Type B pancreatic cell (in vitro differentiated cells): ENCODE data around the gene BATF. TPM values are rescaled to one million over a fixed set of nuclear protein-coding genes. Genes with fewer than 3 reads are reported as not detected.
A peak's percentile ranks its signal among the peaks of the same experiment; 100 is the strongest.

Experiments
- DNase-seq: peaks from one replicate; pipeline ENCODE4 v3.0.0; 2021; ENCODE audit warnings: mixed read lengths; ENCODE audit not compliant: unreplicated experiment; ENCODE audit errors: extremely low spot score
- H3K27ac Mint-ChIP-seq: 2 replicates; pipeline ENCODE4 v1.8.0; 2021; ENCODE audit warnings: mild to moderate bottlenecking, mixed read lengths
- H3K27me3 Mint-ChIP-seq: 2 replicates; pipeline ENCODE4 v1.8.0; 2021; ENCODE audit warnings: mixed read lengths
- H3K36me3 Mint-ChIP-seq: 2 replicates; pipeline ENCODE4 v1.8.0; 2021; ENCODE audit warnings: mixed read lengths
- H3K4me1 Mint-ChIP-seq: one replicate; pipeline ENCODE4 v1.8.0; 2021; ENCODE audit warnings: mixed read lengths; ENCODE audit not compliant: unreplicated experiment
- H3K4me3 Mint-ChIP-seq: 2 replicates; pipeline ENCODE4 v1.8.0; 2021; ENCODE audit warnings: mild to moderate bottlenecking, mixed read lengths
- H3K9me3 Mint-ChIP-seq: 2 replicates; pipeline ENCODE4 v1.8.0; 2021; ENCODE audit warnings: mixed read lengths
- CTCF ChIP-seq: fragments of 200-600 bp; sonication (generic); conservative IDR thresholded peaks from 2 replicates; pipeline ENCODE4 v1.5.0; 2021; ENCODE audit warnings: antibody characterized with exemption, mild to moderate bottlenecking
- total RNA-seq: library from RNA; stranded (reverse); gene quantifications from 2 replicates; pipeline ENCODE4 v1.2.1, GENCODE V29; 2021; ENCODE audit warnings: low replicate concordance

The BATF gene
- total RNA-seq, 1 donor from 2014 or later = 2.6 TPM

GRCh38 chr14:75554482-75554881 is 32.2 kb downstream of the BATF start:
- peaks cover 4% of the 10 kb centered on the region for H3K36me3 Mint-ChIP-seq
- TF ChIP-seq CTCF = no peak
- peak overlapping the region; percentile 95 for H3K27ac Mint-ChIP-seq
- H3K4me3 Mint-ChIP-seq = peak overlapping the region; percentile 83
- no peak for DNase-seq
- peaks cover 11% of the 10 kb centered on the region for H3K9me3 Mint-ChIP-seq
- H3K27me3 Mint-ChIP-seq = no peaks in the 10 kb centered on the region
- peaks cover 16% of the 10 kb centered on the region for H3K4me1 Mint-ChIP-seq

GRCh38 chr14:75558440-75558839 is 36.2 kb downstream of the BATF start:
- no peak for TF ChIP-seq CTCF
- H3K36me3 Mint-ChIP-seq = peaks cover 4% of the 10 kb centered on the region
- peaks cover 11% of the 10 kb centered on the region for H3K9me3 Mint-ChIP-seq
- peaks cover 15% of the 10 kb centered on the region for H3K4me1 Mint-ChIP-seq
- no peak overlapping the region for H3K4me3 Mint-ChIP-seq
- peaks cover 4% of the 10 kb centered on the region for H3K27me3 Mint-ChIP-seq
- no peak overlapping the region for H3K27ac Mint-ChIP-seq
- DNase-seq = no peak

- H3K4me3 Mint-ChIP-seq = no peak overlapping the region
- no peak for TF ChIP-seq CTCF
- DNase-seq = no peak
- H3K27me3 Mint-ChIP-seq = peaks cover 4% of the 10 kb centered on the region
- H3K4me1 Mint-ChIP-seq = peaks cover 15% of the 10 kb centered on the region
- peaks cover 4% of the 10 kb centered on the region for H3K36me3 Mint-ChIP-seq
- H3K9me3 Mint-ChIP-seq = peaks cover 11% of the 10 kb centered on the region
- H3K27ac Mint-ChIP-seq = peak overlapping the region; percentile 37
Measured at GRCh38 chr14:75559045-75559444, 36.8 kb downstream of the BATF start.

GRCh38 chr14:75559451-75560222 is 37.4 kb downstream of the BATF start:
- no peak for TF ChIP-seq CTCF
- H3K27me3 Mint-ChIP-seq = peaks cover 4% of the 10 kb centered on the region
- DNase-seq = no peak
- peaks cover 1% of the 10 kb centered on the region for H3K36me3 Mint-ChIP-seq
- peak overlapping the region; percentile 37 for H3K27ac Mint-ChIP-seq
- peaks cover 6% of the 10 kb centered on the region for H3K9me3 Mint-ChIP-seq
- peaks cover 11% of the 10 kb centered on the region for H3K4me1 Mint-ChIP-seq
- H3K4me3 Mint-ChIP-seq = no peak overlapping the region

- peaks cover 4% of the 10 kb centered on the region for H3K27me3 Mint-ChIP-seq
- H3K36me3 Mint-ChIP-seq = no peaks in the 10 kb centered on the region
- no peak overlapping the region for H3K27ac Mint-ChIP-seq
- DNase-seq = peak; percentile 78
- peaks cover 5% of the 10 kb centered on the region for H3K4me1 Mint-ChIP-seq
- H3K9me3 Mint-ChIP-seq = no peaks in the 10 kb centered on the region
- peak; percentile 89 for TF ChIP-seq CTCF
- H3K4me3 Mint-ChIP-seq = no peak overlapping the region
Measured at GRCh38 chr14:75561013-75561432, 38.8 kb downstream of the BATF start.
